ENCODE results near the gene CHCHD6. TPM values are rescaled to one million over a fixed set of nuclear protein-coding genes. Genes with fewer than 3 reads are reported as not detected.

The CHCHD6 gene
- total RNA-seq, 1 experiment from 2014 or later, result 40.9 TPM

DNA sequence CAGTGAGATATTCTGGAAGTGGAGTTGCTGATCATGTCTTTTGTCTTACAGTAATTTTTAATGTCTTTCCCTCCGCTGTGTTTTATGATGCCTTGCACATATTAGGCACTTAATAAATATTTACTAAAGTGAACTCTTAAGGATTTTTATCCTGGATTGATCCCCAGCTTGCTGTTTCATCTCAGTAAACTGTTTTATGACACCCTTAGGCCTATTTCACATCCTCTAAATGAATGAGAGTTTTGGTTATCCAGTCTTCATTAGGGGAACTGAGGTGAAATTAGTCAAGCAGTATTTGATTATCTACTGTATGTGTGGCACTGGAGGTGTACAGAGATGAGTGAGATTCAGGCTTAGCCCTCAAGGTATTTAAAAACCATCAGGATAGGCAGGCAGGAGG lies 19.8 kb downstream of the CHCHD6 start:
- no peak for ATAC-seq
- CTCF ChIA-PET, result interaction anchor here (1.1 kb wide), 1 partner anchor 14 kb away, joined by 5 read pairs; no protein-coding TSS in a partner anchor
- Mint-ChIP-seq H3K9me3 (peaks cover 16% of the 10 kb centered on the region), H3K4me3 (no peak overlapping the region), H3K27me3 (ENCODE audit: low read depth) (no peaks in the 10 kb centered on the region), H3K27ac (no peak overlapping the region), H3K4me1 (peaks cover 16% of the 10 kb centered on the region), H3K36me3 (peaks cover 28% of the 10 kb centered on the region)
- TF ChIP-seq, protein P1, sequence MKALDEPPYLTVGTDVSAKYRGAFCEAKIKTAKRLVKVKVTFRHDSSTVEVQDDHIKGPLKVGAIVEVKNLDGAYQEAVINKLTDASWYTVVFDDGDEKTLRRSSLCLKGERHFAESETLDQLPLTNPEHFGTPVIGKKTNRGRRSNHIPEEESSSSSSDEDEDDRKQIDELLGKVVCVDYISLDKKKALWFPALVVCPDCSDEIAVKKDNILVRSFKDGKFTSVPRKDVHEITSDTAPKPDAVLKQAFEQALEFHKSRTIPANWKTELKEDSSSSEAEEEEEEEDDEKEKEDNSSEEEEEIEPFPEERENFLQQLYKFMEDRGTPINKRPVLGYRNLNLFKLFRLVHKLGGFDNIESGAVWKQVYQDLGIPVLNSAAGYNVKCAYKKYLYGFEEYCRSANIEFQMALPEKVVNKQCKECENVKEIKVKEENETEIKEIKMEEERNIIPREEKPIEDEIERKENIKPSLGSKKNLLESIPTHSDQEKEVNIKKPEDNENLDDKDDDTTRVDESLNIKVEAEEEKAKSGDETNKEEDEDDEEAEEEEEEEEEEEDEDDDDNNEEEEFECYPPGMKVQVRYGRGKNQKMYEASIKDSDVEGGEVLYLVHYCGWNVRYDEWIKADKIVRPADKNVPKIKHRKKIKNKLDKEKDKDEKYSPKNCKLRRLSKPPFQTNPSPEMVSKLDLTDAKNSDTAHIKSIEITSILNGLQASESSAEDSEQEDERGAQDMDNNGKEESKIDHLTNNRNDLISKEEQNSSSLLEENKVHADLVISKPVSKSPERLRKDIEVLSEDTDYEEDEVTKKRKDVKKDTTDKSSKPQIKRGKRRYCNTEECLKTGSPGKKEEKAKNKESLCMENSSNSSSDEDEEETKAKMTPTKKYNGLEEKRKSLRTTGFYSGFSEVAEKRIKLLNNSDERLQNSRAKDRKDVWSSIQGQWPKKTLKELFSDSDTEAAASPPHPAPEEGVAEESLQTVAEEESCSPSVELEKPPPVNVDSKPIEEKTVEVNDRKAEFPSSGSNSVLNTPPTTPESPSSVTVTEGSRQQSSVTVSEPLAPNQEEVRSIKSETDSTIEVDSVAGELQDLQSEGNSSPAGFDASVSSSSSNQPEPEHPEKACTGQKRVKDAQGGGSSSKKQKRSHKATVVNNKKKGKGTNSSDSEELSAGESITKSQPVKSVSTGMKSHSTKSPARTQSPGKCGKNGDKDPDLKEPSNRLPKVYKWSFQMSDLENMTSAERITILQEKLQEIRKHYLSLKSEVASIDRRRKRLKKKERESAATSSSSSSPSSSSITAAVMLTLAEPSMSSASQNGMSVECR (CRISPR knock-in tag; IDR thresholded peaks at IDR 0.05; ENCODE audit: borderline replicate concordance), result no peak
- no peak for TF ChIP-seq ZNF317 (CRISPR knock-in tag; IDR thresholded peaks at IDR 0.05; ENCODE audit: borderline replicate concordance, low read depth)
- TF ChIP-seq, protein P2, sequence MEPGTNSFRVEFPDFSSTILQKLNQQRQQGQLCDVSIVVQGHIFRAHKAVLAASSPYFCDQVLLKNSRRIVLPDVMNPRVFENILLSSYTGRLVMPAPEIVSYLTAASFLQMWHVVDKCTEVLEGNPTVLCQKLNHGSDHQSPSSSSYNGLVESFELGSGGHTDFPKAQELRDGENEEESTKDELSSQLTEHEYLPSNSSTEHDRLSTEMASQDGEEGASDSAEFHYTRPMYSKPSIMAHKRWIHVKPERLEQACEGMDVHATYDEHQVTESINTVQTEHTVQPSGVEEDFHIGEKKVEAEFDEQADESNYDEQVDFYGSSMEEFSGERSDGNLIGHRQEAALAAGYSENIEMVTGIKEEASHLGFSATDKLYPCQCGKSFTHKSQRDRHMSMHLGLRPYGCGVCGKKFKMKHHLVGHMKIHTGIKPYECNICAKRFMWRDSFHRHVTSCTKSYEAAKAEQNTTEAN (CRISPR knock-in tag; IDR thresholded peaks at IDR 0.05), result no peak
- TF ChIP-seq ZNF232 (CRISPR knock-in tag; IDR thresholded peaks at IDR 0.05), result no peak
- TF ChIP-seq, protein P3, sequence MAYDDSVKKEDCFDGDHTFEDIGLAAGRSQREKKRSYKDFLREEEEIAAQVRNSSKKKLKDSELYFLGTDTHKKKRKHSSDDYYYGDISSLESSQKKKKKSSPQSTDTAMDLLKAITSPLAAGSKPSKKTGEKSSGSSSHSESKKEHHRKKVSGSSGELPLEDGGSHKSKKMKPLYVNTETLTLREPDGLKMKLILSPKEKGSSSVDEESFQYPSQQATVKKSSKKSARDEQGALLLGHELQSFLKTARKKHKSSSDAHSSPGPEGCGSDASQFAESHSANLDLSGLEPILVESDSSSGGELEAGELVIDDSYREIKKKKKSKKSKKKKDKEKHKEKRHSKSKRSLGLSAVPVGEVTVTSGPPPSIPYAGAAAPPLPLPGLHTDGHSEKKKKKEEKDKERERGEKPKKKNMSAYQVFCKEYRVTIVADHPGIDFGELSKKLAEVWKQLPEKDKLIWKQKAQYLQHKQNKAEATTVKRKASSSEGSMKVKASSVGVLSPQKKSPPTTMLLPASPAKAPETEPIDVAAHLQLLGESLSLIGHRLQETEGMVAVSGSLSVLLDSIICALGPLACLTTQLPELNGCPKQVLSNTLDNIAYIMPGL (CRISPR knock-in tag; IDR thresholded peaks at IDR 0.05), result no peak
- TF ChIP-seq CREM (CRISPR knock-in tag; IDR thresholded peaks at IDR 0.05), result no peak
- no peak for TF ChIP-seq KAT7 (CRISPR knock-in tag; IDR thresholded peaks at IDR 0.05; ENCODE audit: borderline replicate concordance)
- TF ChIP-seq FOXJ3 (CRISPR knock-in tag; IDR thresholded peaks at IDR 0.05; ENCODE audit: borderline replicate concordance), result no peak
- no peak for TF ChIP-seq ZNF219 (CRISPR knock-in tag; IDR thresholded peaks at IDR 0.05; ENCODE audit: borderline replicate concordance)
- no peak for TF ChIP-seq ZNF416 (CRISPR knock-in tag; IDR thresholded peaks at IDR 0.05)
- TF ChIP-seq, protein P4, sequence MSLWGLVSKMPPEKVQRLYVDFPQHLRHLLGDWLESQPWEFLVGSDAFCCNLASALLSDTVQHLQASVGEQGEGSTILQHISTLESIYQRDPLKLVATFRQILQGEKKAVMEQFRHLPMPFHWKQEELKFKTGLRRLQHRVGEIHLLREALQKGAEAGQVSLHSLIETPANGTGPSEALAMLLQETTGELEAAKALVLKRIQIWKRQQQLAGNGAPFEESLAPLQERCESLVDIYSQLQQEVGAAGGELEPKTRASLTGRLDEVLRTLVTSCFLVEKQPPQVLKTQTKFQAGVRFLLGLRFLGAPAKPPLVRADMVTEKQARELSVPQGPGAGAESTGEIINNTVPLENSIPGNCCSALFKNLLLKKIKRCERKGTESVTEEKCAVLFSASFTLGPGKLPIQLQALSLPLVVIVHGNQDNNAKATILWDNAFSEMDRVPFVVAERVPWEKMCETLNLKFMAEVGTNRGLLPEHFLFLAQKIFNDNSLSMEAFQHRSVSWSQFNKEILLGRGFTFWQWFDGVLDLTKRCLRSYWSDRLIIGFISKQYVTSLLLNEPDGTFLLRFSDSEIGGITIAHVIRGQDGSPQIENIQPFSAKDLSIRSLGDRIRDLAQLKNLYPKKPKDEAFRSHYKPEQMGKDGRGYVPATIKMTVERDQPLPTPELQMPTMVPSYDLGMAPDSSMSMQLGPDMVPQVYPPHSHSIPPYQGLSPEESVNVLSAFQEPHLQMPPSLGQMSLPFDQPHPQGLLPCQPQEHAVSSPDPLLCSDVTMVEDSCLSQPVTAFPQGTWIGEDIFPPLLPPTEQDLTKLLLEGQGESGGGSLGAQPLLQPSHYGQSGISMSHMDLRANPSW (CRISPR knock-in tag; conservative IDR thresholded peaks at IDR 0.05; ENCODE audit: low read depth), result no peak
- no peak for TF ChIP-seq OVOL2 (CRISPR knock-in tag; IDR thresholded peaks at IDR 0.05; ENCODE audit: borderline replicate concordance)
- no peak for TF ChIP-seq ELF4 (CRISPR knock-in tag; IDR thresholded peaks at IDR 0.05; ENCODE audit: low read depth)
- POLR2A ChIA-PET, result no interaction called here
- DNase-seq (ENCODE audit: low spot score), result no peak

DNA sequence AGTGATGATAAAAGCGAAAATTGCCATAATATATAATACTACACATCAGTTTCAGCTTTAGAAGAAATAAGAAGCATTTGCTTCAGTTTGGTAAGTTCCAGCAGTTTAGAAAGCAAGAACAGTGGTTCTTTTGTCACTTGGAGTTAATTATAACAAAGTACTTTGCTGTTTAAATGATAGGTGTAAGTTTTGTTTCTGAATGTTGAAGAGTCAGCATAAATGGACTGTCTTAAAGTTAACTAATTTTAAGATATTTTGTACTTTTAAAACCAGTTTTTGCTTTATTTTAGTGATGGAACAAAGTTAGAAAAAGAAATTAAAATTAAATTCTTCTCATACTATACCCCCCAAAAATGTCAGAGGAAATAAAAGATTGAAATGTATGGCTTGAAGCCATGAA lies 24.6 kb downstream of the CHCHD6 start:
- no peak overlapping the region for H3K27ac Mint-ChIP-seq
- H3K36me3 Mint-ChIP-seq, result peaks cover 28% of the 10 kb centered on the region
- POLR2A ChIA-PET, result no interaction called here
- H3K9me3 Mint-ChIP-seq, result peaks cover 16% of the 10 kb centered on the region
- DNase-seq (ENCODE audit: low spot score), result no peak
- CTCF ChIA-PET, result no interaction called here
- no peak overlapping the region for H3K4me3 Mint-ChIP-seq
- no peak for ATAC-seq
- H3K4me1 Mint-ChIP-seq, result no peaks in the 10 kb centered on the region
- no peaks in the 10 kb centered on the region for H3K27me3 Mint-ChIP-seq (ENCODE audit: low read depth)
- TF ChIP-seq ZNF232 (CRISPR knock-in tag; IDR thresholded peaks at IDR 0.05), result no peak
- TF ChIP-seq, protein P5, sequence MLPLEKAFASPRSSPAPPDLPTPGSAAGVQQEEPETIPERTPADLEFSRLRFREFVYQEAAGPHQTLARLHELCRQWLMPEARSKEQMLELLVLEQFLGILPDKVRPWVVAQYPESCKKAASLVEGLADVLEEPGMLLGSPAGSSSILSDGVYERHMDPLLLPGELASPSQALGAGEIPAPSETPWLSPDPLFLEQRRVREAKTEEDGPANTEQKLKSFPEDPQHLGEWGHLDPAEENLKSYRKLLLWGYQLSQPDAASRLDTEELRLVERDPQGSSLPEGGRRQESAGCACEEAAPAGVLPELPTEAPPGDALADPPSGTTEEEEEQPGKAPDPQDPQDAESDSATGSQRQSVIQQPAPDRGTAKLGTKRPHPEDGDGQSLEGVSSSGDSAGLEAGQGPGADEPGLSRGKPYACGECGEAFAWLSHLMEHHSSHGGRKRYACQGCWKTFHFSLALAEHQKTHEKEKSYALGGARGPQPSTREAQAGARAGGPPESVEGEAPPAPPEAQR (CRISPR knock-in tag; IDR thresholded peaks at IDR 0.05), result no peak
- TF ChIP-seq, protein P6, sequence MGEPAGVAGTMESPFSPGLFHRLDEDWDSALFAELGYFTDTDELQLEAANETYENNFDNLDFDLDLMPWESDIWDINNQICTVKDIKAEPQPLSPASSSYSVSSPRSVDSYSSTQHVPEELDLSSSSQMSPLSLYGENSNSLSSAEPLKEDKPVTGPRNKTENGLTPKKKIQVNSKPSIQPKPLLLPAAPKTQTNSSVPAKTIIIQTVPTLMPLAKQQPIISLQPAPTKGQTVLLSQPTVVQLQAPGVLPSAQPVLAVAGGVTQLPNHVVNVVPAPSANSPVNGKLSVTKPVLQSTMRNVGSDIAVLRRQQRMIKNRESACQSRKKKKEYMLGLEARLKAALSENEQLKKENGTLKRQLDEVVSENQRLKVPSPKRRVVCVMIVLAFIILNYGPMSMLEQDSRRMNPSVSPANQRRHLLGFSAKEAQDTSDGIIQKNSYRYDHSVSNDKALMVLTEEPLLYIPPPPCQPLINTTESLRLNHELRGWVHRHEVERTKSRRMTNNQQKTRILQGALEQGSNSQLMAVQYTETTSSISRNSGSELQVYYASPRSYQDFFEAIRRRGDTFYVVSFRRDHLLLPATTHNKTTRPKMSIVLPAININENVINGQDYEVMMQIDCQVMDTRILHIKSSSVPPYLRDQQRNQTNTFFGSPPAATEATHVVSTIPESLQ (CRISPR knock-in tag; IDR thresholded peaks at IDR 0.05), result no peak
- TF ChIP-seq ESRRA (CRISPR knock-in tag; IDR thresholded peaks at IDR 0.05; ENCODE audit: borderline replicate concordance), result no peak
- TF ChIP-seq NFE2L1 (CRISPR knock-in tag; IDR thresholded peaks at IDR 0.05), result no peak
- TF ChIP-seq JUN (CRISPR knock-in tag; IDR thresholded peaks at IDR 0.05), result no peak
- TF ChIP-seq NFYB (CRISPR knock-in tag; conservative IDR thresholded peaks at IDR 0.05; ENCODE audit: low read depth), result no peak
- TF ChIP-seq, protein P7, sequence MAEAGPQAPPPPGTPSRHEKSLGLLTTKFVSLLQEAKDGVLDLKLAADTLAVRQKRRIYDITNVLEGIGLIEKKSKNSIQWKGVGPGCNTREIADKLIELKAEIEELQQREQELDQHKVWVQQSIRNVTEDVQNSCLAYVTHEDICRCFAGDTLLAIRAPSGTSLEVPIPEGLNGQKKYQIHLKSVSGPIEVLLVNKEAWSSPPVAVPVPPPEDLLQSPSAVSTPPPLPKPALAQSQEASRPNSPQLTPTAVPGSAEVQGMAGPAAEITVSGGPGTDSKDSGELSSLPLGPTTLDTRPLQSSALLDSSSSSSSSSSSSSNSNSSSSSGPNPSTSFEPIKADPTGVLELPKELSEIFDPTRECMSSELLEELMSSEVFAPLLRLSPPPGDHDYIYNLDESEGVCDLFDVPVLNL (CRISPR knock-in tag; IDR thresholded peaks at IDR 0.05; ENCODE audit: borderline replicate concordance, low read depth), result no peak

Measured in WTC11 (cell line).